ENCODE results near the gene PLAU.
"Not testable (repeated sequence)": the region's sequence is repeated elsewhere in the genome, so short reads cannot be mapped to it uniquely, and the experiment has no call there.

The PLAU gene

GRCh38 chr10:73898730-73899410, 12.1 kb upstream of the PLAU start:
- no peak for DNase-seq (ENCODE audit: low read depth in 2 of 2)

GRCh38 chr10:73899423-73899822, 11.5 kb upstream of the PLAU start:
- no peak for DNase-seq (ENCODE audit: low read depth in 2 of 2)

GRCh38 chr10:73900064-73900463, 10.9 kb upstream of the PLAU start:
- no peak for DNase-seq (ENCODE audit: low read depth in 2 of 2)

- no peak for DNase-seq (ENCODE audit: low read depth in 2 of 2)
Observed at GRCh38 chr10:73901261-73901660, 9.7 kb upstream of the PLAU start.

- DNase-seq (ENCODE audit: low read depth in 2 of 2), result no peak
Observed at GRCh38 chr10:73902351-73902750, 8.6 kb upstream of the PLAU start.

- no peak for DNase-seq (ENCODE audit: low read depth in 2 of 2)
Observed at GRCh38 chr10:73905256-73906020, 5.5 kb upstream of the PLAU start.

- no peak for DNase-seq (ENCODE audit: low read depth in 2 of 2)
Observed at GRCh38 chr10:73906524-73907447, 4.1 kb upstream of the PLAU start.

- no peak for DNase-seq (ENCODE audit: low read depth in 2 of 2)
Observed at GRCh38 chr10:73907841-73908517, 3.0 kb upstream of the PLAU start.

GRCh38 chr10:73908853-73909539, 1.9 kb upstream of the PLAU start:
- DNase-seq (ENCODE audit: low read depth in 2 of 2), result peak; percentile 38 to 52

GRCh38 chr10:73909540-73910115, 1.3 kb upstream of the PLAU start:
- DNase-seq (ENCODE audit: low read depth in 2 of 2), result no peak

- no peak for DNase-seq (ENCODE audit: low read depth in 2 of 2)
Observed at GRCh38 chr10:73910401-73910763, 550 bp upstream of the PLAU start.

GRCh38 chr10:73911553-73912004, 647 bp downstream of the PLAU start:
- no peak for DNase-seq (ENCODE audit: low read depth in 2 of 2)

GRCh38 chr10:73914036-73914435, 3.1 kb downstream of the PLAU start:
- DNase-seq (ENCODE audit: low read depth in 2 of 2), result no peak

- DNase-seq (ENCODE audit: low read depth in 2 of 2), result no peak
Observed at GRCh38 chr10:73915206-73915851, 4.4 kb downstream of the PLAU start.

GRCh38 chr10:73916761-73917470, 6.0 kb downstream of the PLAU start:
- no peak for DNase-seq (ENCODE audit: low read depth in 2 of 2)

GRCh38 chr10:73917566-73918305, 6.8 kb downstream of the PLAU start:
- no peak for DNase-seq (ENCODE audit: low read depth in 2 of 2)

- DNase-seq (ENCODE audit: low read depth in 2 of 2), result not testable (repeated sequence)
Observed at GRCh38 chr10:73919481-73919880, 8.5 kb downstream of the PLAU start.

- DNase-seq (ENCODE audit: low read depth in 2 of 2), result no peak
Observed at GRCh38 chr10:73920089-73920488, 9.2 kb downstream of the PLAU start.
